Posterior vena cava (tissue), 2 donors: ENCODE data around the gene ABLIM3. TPM values are rescaled to one million over a fixed set of nuclear protein-coding genes. Genes with fewer than 3 reads are reported as not detected.

Experiments used
- DNase-seq: peaks from one replicate; pipeline ENCODE4 v3.0.0-alpha.2; 2020; ENCODE audit warnings: low spot score
- intact Hi-C, 2 donors: fragments of 100-400 bp; cut with DNase I; formaldehyde crosslinking; loops; one replicate each; pipeline versions ENCODE4 v1.14.1 to v1.14.2; 2022 to 2023
- long read RNA-seq, 2 donors: library from polyadenylated mRNA; unstranded; transcript quantifications; one replicate each; pipeline ENCODE4 v2.0.0, GENCODE V29; 2020 to 2021
- total RNA-seq, 2 donors: library from RNA; stranded (reverse); fragmentation: NEBNext Ultra II Directional; extraction: Animal tissue kit (Norgen Biotek cat#: 25700); gene quantifications; one replicate each; pipeline ENCODE4 v1.2.1, GENCODE V29; 2021
- donor health status: DM: yes; HTN: yes; CAD: no.
- donor health status: DM: yes; HTN: yes; CAD: no.

ABLIM3 gene
- 10 to 100 TPM; 31.4 to 45.4 TPM for total RNA-seq
- long read RNA-seq, donor 1, partial matches to known transcripts, result 0 of 3 reads
- long read RNA-seq, donor 1, other reads (novel, unspliced or antisense), result 3 of 3 reads
- long read RNA-seq, donor 2, partial matches to known transcripts, result 3 of 18 reads
- long read RNA-seq, donor 2, other reads (novel, unspliced or antisense), result 14 of 18 reads

GRCh38 chr5:149141224-149141956, at the start of gene ABLIM3:
Gene ABLIM3 (plus strand): TSS chr5:149141493. CDS start chr5:149142096, 603 bp downstream.
- DNase-seq, result peak; percentile 92
- intact Hi-C loops, result loop anchor here (5.0 kb wide), 1 partner anchor 86 kb away; no protein-coding TSS in a partner anchor

GRCh38 chr5:149093625-149094024, 47.7 kb upstream of the ABLIM3 start:
- intact Hi-C loops, result no loop called here
- DNase-seq, result no peak

GRCh38 chr5:149094996-149095395, 46.3 kb upstream of the ABLIM3 start:
- intact Hi-C loops, result no loop called here

GRCh38 chr5:149099920-149100319, 41.4 kb upstream of the ABLIM3 start:
- DNase-seq, result no peak

More at GRCh38 chr5:149094996-149095395, 46.3 kb upstream of the ABLIM3 start:
- no peak for DNase-seq

GRCh38 chr5:149100331-149100730, 41.0 kb upstream of the ABLIM3 start:
- intact Hi-C loops, result loop anchor here in 1 of 2 donors (10.0 kb wide), 1 partner anchor 166 kb away; no protein-coding TSS in a partner anchor
- DNase-seq, result no peak

More at GRCh38 chr5:149099920-149100319, 41.4 kb upstream of the ABLIM3 start:
- intact Hi-C loops, result loop anchor here in 1 of 2 donors (10.0 kb wide), 1 partner anchor 165 kb away; no protein-coding TSS in a partner anchor

GRCh38 chr5:149108651-149109280, 32.5 kb upstream of the ABLIM3 start:
- no peak for DNase-seq
- intact Hi-C loops, result loop anchor here in 1 of 2 donors (10.0 kb wide), 1 partner anchor 174 kb away; no protein-coding TSS in a partner anchor

GRCh38 chr5:149110406-149110805, 30.9 kb upstream of the ABLIM3 start:
- DNase-seq, result no peak
- intact Hi-C loops, result loop anchor here in 1 of 2 donors (10.0 kb wide), 1 partner anchor 376 kb away; no protein-coding TSS in a partner anchor

GRCh38 chr5:149113669-149114068, 27.6 kb upstream of the ABLIM3 start:
- DNase-seq, result no peak
- intact Hi-C loops, result loop anchor here in 1 of 2 donors (10.0 kb wide), 1 partner anchor 379 kb away; no protein-coding TSS in a partner anchor

GRCh38 chr5:149114403-149115312, 26.6 kb upstream of the ABLIM3 start:
- no peak for DNase-seq
- intact Hi-C loops, result loop anchor here in 1 of 2 donors (10.0 kb wide), 1 partner anchor 380 kb away; no protein-coding TSS in a partner anchor

- intact Hi-C loops, result loop anchor here in 1 of 2 donors (10.0 kb wide), 1 partner anchor 383 kb away; no protein-coding TSS in a partner anchor
- no peak for DNase-seq
These were observed 23.3 kb upstream of the ABLIM3 start for GRCh38 chr5:149117970-149118369.

- no peak for DNase-seq
- intact Hi-C loops, result loop anchor here in 1 of 2 donors (10.0 kb wide), 1 partner anchor 384 kb away; no protein-coding TSS in a partner anchor
These were observed 22.8 kb upstream of the ABLIM3 start for GRCh38 chr5:149118463-149118862.

GRCh38 chr5:149121145-149121544, 20.1 kb upstream of the ABLIM3 start:
- intact Hi-C loops, result no loop called here
- no peak for DNase-seq

- intact Hi-C loops, result no loop called here
- no peak for DNase-seq
These were observed 18.1 kb upstream of the ABLIM3 start for GRCh38 chr5:149123211-149123610.

- intact Hi-C loops, result no loop called here
- DNase-seq, result no peak
These were observed 15.9 kb upstream of the ABLIM3 start for GRCh38 chr5:149125386-149125891.

GRCh38 chr5:149126906-149127305, 14.4 kb upstream of the ABLIM3 start:
- DNase-seq, result no peak

GRCh38 chr5:149127394-149127955, 13.8 kb upstream of the ABLIM3 start:
- intact Hi-C loops, result no loop called here
- no peak for DNase-seq

More at GRCh38 chr5:149126906-149127305, 14.4 kb upstream of the ABLIM3 start:
- intact Hi-C loops, result no loop called here

GRCh38 chr5:149128023-149128875, 13.0 kb upstream of the ABLIM3 start:
- intact Hi-C loops, result no loop called here

More at GRCh38 chr5:149128023-149128875, 13.0 kb upstream of the ABLIM3 start:
- DNase-seq, result no peak
